ENCODE measurements around the gene LDAH.

GRCh38 chr2:20664431-20665242 is 158.3 kb downstream of the LDAH start:
- TF ChIP-seq CTCF (IDR thresholded peaks at IDR 0.05) (no peak), POLR2A (IDR thresholded peaks at IDR 0.05) (no peak), POLR2AphosphoS5 (IDR thresholded peaks at IDR 0.05) (no peak)
